ENCODE measurements around the gene PLPPR1.
"Not testable (repeated sequence)": the region's sequence is repeated elsewhere in the genome, so short reads cannot be mapped to it uniquely, and the experiment has no call there.

The PLPPR1 gene

DNA sequence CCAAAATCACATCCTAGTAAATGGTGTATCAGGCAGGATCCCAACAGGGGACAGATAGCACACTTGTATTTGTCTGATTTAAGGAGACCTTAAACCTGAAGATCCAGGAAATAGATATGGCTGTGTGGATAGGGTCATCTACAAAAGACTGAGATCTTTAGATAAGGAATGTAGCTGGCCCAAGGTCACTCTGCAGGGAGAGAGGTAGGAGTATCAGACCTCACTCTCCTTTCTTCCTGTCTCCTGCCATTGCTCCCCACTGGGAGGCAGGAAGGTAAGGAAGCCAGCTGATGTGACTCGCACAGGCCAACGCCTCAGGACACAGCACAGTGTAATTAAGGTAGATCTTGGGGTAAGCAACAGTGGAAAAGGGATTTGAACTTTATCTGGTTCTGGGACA, 85.8 kb downstream of the PLPPR1 start:
- no peak overlapping the region for H3K9ac ChIP-seq (ENCODE audit: low read length in 5 of 5)
- peaks cover 0 to 9% (median 0%) of the 10 kb centered on the region in 5 donors for H3K4me1 ChIP-seq (ENCODE audit: control insufficient read depth in 5 of 5, insufficient read depth in 5 of 5, low read length in 5 of 5)
- no peaks in the 10 kb centered on the region for H3K36me3 ChIP-seq (ENCODE audit: control insufficient read depth in 5 of 5, insufficient read depth in 5 of 5, low read length in 5 of 5)
- H3K27ac ChIP-seq (ENCODE audit: low read depth, low read length) = no peak overlapping the region
- no peaks in the 10 kb centered on the region for H3K9me3 ChIP-seq (ENCODE audit: control insufficient read depth in 5 of 5, low read length in 5 of 5)
- no peak overlapping the region for H3K4me3 ChIP-seq (ENCODE audit: low read depth in 1 of 5, low read length in 5 of 5)
- peaks cover 0 to 2% (median 0%) of the 10 kb centered on the region in 5 donors for H3K27me3 ChIP-seq (ENCODE audit: control insufficient read depth in 5 of 5, insufficient read depth in 4 of 5, low read length in 5 of 5)

DNA sequence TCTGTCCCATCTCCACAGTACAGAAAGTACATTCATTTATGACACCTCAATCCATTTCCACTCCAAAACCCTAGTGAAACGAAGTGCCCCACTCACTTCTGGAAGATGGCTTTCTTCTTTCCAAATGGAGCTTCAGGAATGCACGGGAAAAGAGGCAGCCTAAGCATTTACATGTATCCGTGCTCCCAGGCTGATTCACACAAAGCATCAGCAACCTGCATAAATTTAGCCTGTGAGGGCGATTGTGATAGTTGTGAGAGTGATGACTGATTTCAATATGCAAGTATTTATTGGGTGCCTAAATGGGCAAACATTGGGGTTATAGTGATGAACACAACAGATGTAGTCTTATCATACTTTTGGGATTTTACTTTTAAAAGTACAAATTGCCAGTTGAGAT, 86.6 kb downstream of the PLPPR1 start:
- Histone ChIP-seq H3K27me3 (ENCODE audit: control insufficient read depth in 5 of 5, insufficient read depth in 4 of 5, low read length in 5 of 5) (peaks cover 0 to 2% (median 0%) of the 10 kb centered on the region in 5 donors), H3K9me3 (ENCODE audit: control insufficient read depth in 5 of 5, low read length in 5 of 5) (no peaks in the 10 kb centered on the region), H3K27ac (ENCODE audit: low read depth, low read length) (no peak overlapping the region), H3K9ac (ENCODE audit: low read length in 5 of 5) (no peak overlapping the region), H3K4me3 (ENCODE audit: low read depth in 1 of 5, low read length in 5 of 5) (no peak overlapping the region), H3K36me3 (ENCODE audit: control insufficient read depth in 5 of 5, insufficient read depth in 5 of 5, low read length in 5 of 5) (no peaks in the 10 kb centered on the region), H3K4me1 (ENCODE audit: control insufficient read depth in 5 of 5, insufficient read depth in 5 of 5, low read length in 5 of 5) (peaks cover 0 to 9% (median 0%) of the 10 kb centered on the region in 5 donors)

- no peaks in the 10 kb centered on the region for H3K36me3 ChIP-seq (ENCODE audit: control insufficient read depth in 5 of 5, insufficient read depth in 5 of 5, low read length in 5 of 5)
- no peak overlapping the region for H3K4me3 ChIP-seq (ENCODE audit: low read depth in 1 of 5, low read length in 5 of 5)
- H3K9me3 ChIP-seq (ENCODE audit: control insufficient read depth in 5 of 5, low read length in 5 of 5) = no peaks in the 10 kb centered on the region
- peaks cover 0 to 2% (median 0%) of the 10 kb centered on the region in 5 donors for H3K27me3 ChIP-seq (ENCODE audit: control insufficient read depth in 5 of 5, insufficient read depth in 4 of 5, low read length in 5 of 5)
- no peak overlapping the region for H3K27ac ChIP-seq (ENCODE audit: low read depth, low read length)
- no peak overlapping the region for H3K9ac ChIP-seq (ENCODE audit: low read length in 5 of 5)
- H3K4me1 ChIP-seq (ENCODE audit: control insufficient read depth in 5 of 5, insufficient read depth in 5 of 5, low read length in 5 of 5) = peaks cover 0 to 9% (median 0%) of the 10 kb centered on the region in 5 donors
Measured at GRCh38 chr9:101117161-101117560, 88.6 kb downstream of the PLPPR1 start.

GRCh38 chr9:101119206-101119819, 90.8 kb downstream of the PLPPR1 start:
- Histone ChIP-seq H3K4me1 (ENCODE audit: control insufficient read depth in 5 of 5, insufficient read depth in 5 of 5, low read length in 5 of 5) (peaks cover 0 to 9% (median 0%) of the 10 kb centered on the region in 5 donors), H3K9ac (ENCODE audit: low read length in 5 of 5) (no peak overlapping the region), H3K27me3 (ENCODE audit: control insufficient read depth in 5 of 5, insufficient read depth in 4 of 5, low read length in 5 of 5) (peaks cover 0 to 2% (median 0%) of the 10 kb centered on the region in 5 donors), H3K4me3 (ENCODE audit: low read depth in 1 of 5, low read length in 5 of 5) (no peak overlapping the region), H3K27ac (ENCODE audit: low read depth, low read length) (no peak overlapping the region), H3K9me3 (ENCODE audit: control insufficient read depth in 5 of 5, low read length in 5 of 5) (peaks cover 0 to 9% (median 7%) of the 10 kb centered on the region in 5 donors), H3K36me3 (ENCODE audit: control insufficient read depth in 5 of 5, insufficient read depth in 5 of 5, low read length in 5 of 5) (no peaks in the 10 kb centered on the region)

GRCh38 chr9:101121836-101122399, 93.4 kb downstream of the PLPPR1 start:
- no peak overlapping the region for H3K27ac ChIP-seq (ENCODE audit: low read depth, low read length)
- peaks cover 0 to 11% (median 7%) of the 10 kb centered on the region in 5 donors for H3K9me3 ChIP-seq (ENCODE audit: control insufficient read depth in 5 of 5, low read length in 5 of 5)
- no peak overlapping the region for H3K9ac ChIP-seq (ENCODE audit: low read length in 5 of 5)
- H3K4me1 ChIP-seq (ENCODE audit: control insufficient read depth in 5 of 5, insufficient read depth in 5 of 5, low read length in 5 of 5) = peaks cover 0 to 9% (median 0%) of the 10 kb centered on the region in 5 donors
- no peak overlapping the region for H3K4me3 ChIP-seq (ENCODE audit: low read depth in 1 of 5, low read length in 5 of 5)
- peaks cover 0 to 2% (median 0%) of the 10 kb centered on the region in 5 donors for H3K27me3 ChIP-seq (ENCODE audit: control insufficient read depth in 5 of 5, insufficient read depth in 4 of 5, low read length in 5 of 5)
- no peaks in the 10 kb centered on the region for H3K36me3 ChIP-seq (ENCODE audit: control insufficient read depth in 5 of 5, insufficient read depth in 5 of 5, low read length in 5 of 5)

DNA sequence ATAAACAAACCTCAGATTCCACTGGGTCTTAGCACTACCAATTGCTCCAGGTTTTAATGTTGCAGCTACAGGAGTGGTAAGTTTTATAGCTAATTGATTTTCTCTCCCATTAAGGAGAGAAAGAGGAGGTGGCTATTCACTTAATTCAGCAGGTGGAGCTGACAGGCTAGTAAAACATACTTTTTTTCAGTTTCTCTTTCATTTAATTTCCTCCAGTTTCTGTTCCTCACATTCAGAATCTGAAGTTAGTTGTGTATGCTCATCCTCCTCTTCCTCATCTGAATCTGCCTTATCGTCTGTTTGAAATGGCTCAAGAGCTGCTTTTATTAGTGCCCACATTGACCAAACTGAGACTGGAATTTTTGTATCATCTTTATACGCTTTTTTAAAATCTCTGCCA, 98.0 kb downstream of the PLPPR1 start:
- H3K27ac ChIP-seq (ENCODE audit: low read depth, low read length) = no peak overlapping the region
- no peak overlapping the region for H3K4me3 ChIP-seq (ENCODE audit: low read depth in 1 of 5, low read length in 5 of 5)
- no peaks in the 10 kb centered on the region for H3K4me1 ChIP-seq (ENCODE audit: control insufficient read depth in 5 of 5, insufficient read depth in 5 of 5, low read length in 5 of 5)
- no peak overlapping the region for H3K9ac ChIP-seq (ENCODE audit: low read length in 5 of 5)
- H3K27me3 ChIP-seq (ENCODE audit: control insufficient read depth in 5 of 5, insufficient read depth in 4 of 5, low read length in 5 of 5) = no peaks in the 10 kb centered on the region
- no peaks in the 10 kb centered on the region for H3K36me3 ChIP-seq (ENCODE audit: control insufficient read depth in 5 of 5, insufficient read depth in 5 of 5, low read length in 5 of 5)
- peaks cover 0 to 19% (median 12%) of the 10 kb centered on the region in 5 donors for H3K9me3 ChIP-seq (ENCODE audit: control insufficient read depth in 5 of 5, low read length in 5 of 5)

- not testable (repeated sequence) for H3K9ac ChIP-seq (ENCODE audit: low read length in 5 of 5); H3K27ac ChIP-seq (ENCODE audit: low read depth, low read length); H3K4me1 ChIP-seq (ENCODE audit: control insufficient read depth in 5 of 5, insufficient read depth in 5 of 5, low read length in 5 of 5); H3K4me3 ChIP-seq (ENCODE audit: low read depth in 1 of 5, low read length in 5 of 5); H3K27me3 ChIP-seq (ENCODE audit: control insufficient read depth in 5 of 5, insufficient read depth in 4 of 5, low read length in 5 of 5); H3K36me3 ChIP-seq (ENCODE audit: control insufficient read depth in 5 of 5, insufficient read depth in 5 of 5, low read length in 5 of 5)
- H3K9me3 ChIP-seq (ENCODE audit: control insufficient read depth in 5 of 5, low read length in 5 of 5) = peaks cover 0 to 19% (median 12%) of the 10 kb centered on the region in 5 donors
Measured at GRCh38 chr9:101127369-101127768, 98.8 kb downstream of the PLPPR1 start.

GRCh38 chr9:101128623-101129022, 100.1 kb downstream of the PLPPR1 start:
- no peak overlapping the region for H3K9ac ChIP-seq (ENCODE audit: low read length in 5 of 5)
- H3K27me3 ChIP-seq (ENCODE audit: control insufficient read depth in 5 of 5, insufficient read depth in 4 of 5, low read length in 5 of 5) = no peaks in the 10 kb centered on the region
- H3K4me3 ChIP-seq (ENCODE audit: low read depth in 1 of 5, low read length in 5 of 5) = no peak overlapping the region
- no peak overlapping the region for H3K27ac ChIP-seq (ENCODE audit: low read depth, low read length)
- no peaks in the 10 kb centered on the region for H3K36me3 ChIP-seq (ENCODE audit: control insufficient read depth in 5 of 5, insufficient read depth in 5 of 5, low read length in 5 of 5)
- H3K9me3 ChIP-seq (ENCODE audit: control insufficient read depth in 5 of 5, low read length in 5 of 5) = peaks cover 0 to 13% (median 6%) of the 10 kb centered on the region in 5 donors
- H3K4me1 ChIP-seq (ENCODE audit: control insufficient read depth in 5 of 5, insufficient read depth in 5 of 5, low read length in 5 of 5) = no peaks in the 10 kb centered on the region

DNA sequence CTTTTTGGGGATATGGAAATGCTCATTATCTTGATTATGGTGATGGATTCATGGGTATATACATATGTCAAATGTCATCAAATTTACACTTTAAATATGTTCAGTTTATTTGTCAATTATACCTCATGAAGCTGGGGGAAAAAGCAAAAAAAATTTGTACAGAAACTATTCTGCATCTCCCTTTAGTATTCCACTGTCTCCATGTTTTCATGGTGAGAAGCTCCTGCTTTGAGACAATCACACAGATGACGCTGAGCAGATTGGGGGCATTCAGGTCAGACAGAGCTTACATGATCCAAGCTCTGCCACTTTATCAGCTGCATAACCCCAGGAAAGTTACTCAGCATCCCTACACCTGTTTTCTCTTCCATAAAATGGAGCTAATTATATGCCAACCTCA, 101.5 kb downstream of the PLPPR1 start:
- H3K36me3 ChIP-seq (ENCODE audit: control insufficient read depth in 5 of 5, insufficient read depth in 5 of 5, low read length in 5 of 5) = no peaks in the 10 kb centered on the region
- no peak overlapping the region for H3K27ac ChIP-seq (ENCODE audit: low read depth, low read length)
- H3K9ac ChIP-seq (ENCODE audit: low read length in 5 of 5) = no peak overlapping the region
- peaks cover 0 to 11% (median 5%) of the 10 kb centered on the region in 5 donors for H3K9me3 ChIP-seq (ENCODE audit: control insufficient read depth in 5 of 5, low read length in 5 of 5)
- no peak overlapping the region for H3K4me3 ChIP-seq (ENCODE audit: low read depth in 1 of 5, low read length in 5 of 5)
- no peaks in the 10 kb centered on the region for H3K27me3 ChIP-seq (ENCODE audit: control insufficient read depth in 5 of 5, insufficient read depth in 4 of 5, low read length in 5 of 5)
- no peaks in the 10 kb centered on the region for H3K4me1 ChIP-seq (ENCODE audit: control insufficient read depth in 5 of 5, insufficient read depth in 5 of 5, low read length in 5 of 5)

DNA sequence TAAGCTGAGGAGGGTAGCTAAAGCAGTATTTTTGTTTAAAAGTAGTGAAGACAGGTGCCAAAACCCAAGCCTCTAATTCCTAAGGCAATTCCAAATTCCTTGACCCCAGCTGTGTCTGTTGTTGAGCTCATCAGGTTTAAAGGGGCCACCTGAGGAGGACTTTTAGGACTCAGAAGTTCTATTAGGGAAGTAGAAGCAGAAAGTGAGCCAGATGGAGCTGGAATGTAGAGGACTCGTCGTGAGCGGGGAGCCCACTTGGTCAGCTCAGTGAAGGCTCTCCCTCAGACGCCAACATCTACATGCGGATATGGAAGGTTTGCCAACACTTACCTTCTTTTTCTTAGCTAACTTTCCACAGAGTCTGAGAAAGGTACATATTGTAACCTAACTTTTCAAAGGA, 102.8 kb downstream of the PLPPR1 start:
- Histone ChIP-seq H3K27me3 (ENCODE audit: control insufficient read depth in 5 of 5, insufficient read depth in 4 of 5, low read length in 5 of 5) (no peaks in the 10 kb centered on the region), H3K27ac (ENCODE audit: low read depth, low read length) (no peak overlapping the region), H3K9me3 (ENCODE audit: control insufficient read depth in 5 of 5, low read length in 5 of 5) (peaks cover 0 to 11% (median 5%) of the 10 kb centered on the region in 5 donors), H3K4me3 (ENCODE audit: low read depth in 1 of 5, low read length in 5 of 5) (no peak overlapping the region), H3K9ac (ENCODE audit: low read length in 5 of 5) (no peak overlapping the region), H3K4me1 (ENCODE audit: control insufficient read depth in 5 of 5, insufficient read depth in 5 of 5, low read length in 5 of 5) (no peaks in the 10 kb centered on the region), H3K36me3 (ENCODE audit: control insufficient read depth in 5 of 5, insufficient read depth in 5 of 5, low read length in 5 of 5) (no peaks in the 10 kb centered on the region)

Data from subcutaneous abdominal adipose tissue (tissue), 5 donors.